CD4-positive, alpha-beta T cell (primary cell): Measurements from ENCODE around the gene ARHGEF33. TPM values are rescaled to one million over a fixed set of nuclear protein-coding genes. Genes with fewer than 3 reads are reported as not detected.

ENCODE experiments used
- ATAC-seq: fragments of 200-7000 bp; cut with Tn5 transposase; one replicate; pipeline ENCODE4 v1.10.0; 2022; ENCODE audit warnings: mild to moderate bottlenecking; ENCODE audit not compliant: poor library complexity
- CTCF ChIA-PET: fragments of 350-600 bp; sonication (Branson Sonifier 250); formaldehyde crosslinking; loops from one replicate; lab custom pipeline; 2021; ENCODE audit warnings: antibody characterized with exemption, inconsistent platforms; lab: Charles Lee
- POLR2A ChIA-PET: fragments of 350-600 bp; sonication (Branson Sonifier 250); formaldehyde crosslinking; loops from one replicate; lab custom pipeline; 2021; ENCODE audit warnings: antibody characterized with exemption, inconsistent platforms; lab: Charles Lee
- DNase-seq, 14 experiments: peaks; one replicate each; pipeline ENCODE4 v3.0.0-alpha.2; 2013 to 2020; ENCODE audit warnings: mixed read lengths in 2 of 14
- H3K27ac ChIP-seq, 2 donors: one replicate each; pipeline versions ENCODE4 v1.5.1 to v1.7.0; 2013; ENCODE audit warnings: low read length in 2 of 2, low read depth in 1 of 2, mild to moderate bottlenecking in 1 of 2
- H3K27me3 ChIP-seq, 2 experiments: 1 replicate in 1 of 2; 2 replicates in 1 of 2; pipeline versions ENCODE4 v1.6.1 to v1.7.0; 2013; ENCODE audit warnings: low read length in 2 of 2, control low read depth in 1 of 2, mild to moderate bottlenecking in 1 of 2, moderate library complexity in 1 of 2; ENCODE audit not compliant: insufficient read depth in 2 of 2, control insufficient read depth in 1 of 2
- H3K36me3 ChIP-seq: one replicate; pipeline ENCODE4 v1.6.1; 2013; ENCODE audit warnings: low read length, control low read depth; ENCODE audit not compliant: insufficient read depth
- H3K4me1 ChIP-seq: one replicate; pipeline ENCODE4 v1.6.1; 2013; ENCODE audit warnings: low read length, control low read depth; ENCODE audit not compliant: insufficient read depth
- H3K4me3 ChIP-seq: one replicate; pipeline ENCODE4 v1.5.1; 2013; ENCODE audit warnings: mild to moderate bottlenecking, low read length, moderate library complexity
- H3K9me3 ChIP-seq, 2 experiments: 1 replicate in 1 of 2; 2 replicates in 1 of 2; pipeline versions ENCODE4 v1.6.1 to v1.7.0; 2013; ENCODE audit warnings: low read length in 2 of 2, mild to moderate bottlenecking in 2 of 2, control low read depth in 1 of 2, moderate library complexity in 1 of 2; ENCODE audit not compliant: control insufficient read depth in 1 of 2, insufficient read depth in 1 of 2
- H3K27ac Mint-ChIP-seq: one replicate; pipeline ENCODE4 v1.8.0; 2020; ENCODE audit warnings: mixed read lengths
- H3K27me3 Mint-ChIP-seq: one replicate; pipeline ENCODE4 v1.8.0; 2021; ENCODE audit warnings: mixed read lengths
- H3K36me3 Mint-ChIP-seq: one replicate; pipeline ENCODE4 v1.8.0; 2021; ENCODE audit warnings: low read depth, mixed read lengths
- H3K4me1 Mint-ChIP-seq: one replicate; pipeline ENCODE4 v1.8.0; 2021; ENCODE audit warnings: low read depth, mixed read lengths
- H3K4me3 Mint-ChIP-seq: one replicate; pipeline ENCODE4 v1.8.0; 2020; ENCODE audit warnings: mild to moderate bottlenecking, mixed read lengths
- H3K9me3 Mint-ChIP-seq: one replicate; pipeline ENCODE4 v1.8.0; 2020; ENCODE audit warnings: mixed read lengths
- CTCF ChIP-seq: fragments of 200-600 bp; IDR thresholded peaks from one replicate; pipeline ENCODE4 v1.8.0; 2022; ENCODE audit warnings: antibody characterized with exemption, mild to moderate bottlenecking
- intact Hi-C, 2 experiments: fragments of 100-400 bp; cut with DNase I in 1 of 2; cut with micrococcal nuclease in 1 of 2; formaldehyde crosslinking; loops; one replicate each; pipeline versions ENCODE4 v1.15.1 to v1.9.0; 2023 to 2025; cut with DNase I, micrococcal nuclease
- total RNA-seq, 174 experiments: library from RNA in 2 of 174; stranded (reverse) in 2 of 174; gene quantifications; one replicate each; pipeline ENCODE4 v1.2.3 and lab custom pipeline; 2021 to 2026

ARHGEF33 gene
- total RNA-seq, 2 experiments from 2014 or later: not detected

GRCh38 chr2:38981003-38981669 is 91.5 kb downstream of the ARHGEF33 start:
- no peaks in the 10 kb centered on the region for H3K4me1 ChIP-seq
- no peak overlapping the region for H3K4me3 Mint-ChIP-seq

GRCh38 chr2:38981670-38982357 is 92.1 kb downstream of the ARHGEF33 start:
- no peaks in the 10 kb centered on the region for H3K4me1 ChIP-seq
- H3K4me3 ChIP-seq: no peak overlapping the region
- no peaks in the 10 kb centered on the region for H3K27me3 ChIP-seq
- H3K4me1 Mint-ChIP-seq: no peaks in the 10 kb centered on the region
- ATAC-seq (no peak), DNase-seq (no peak)
- H3K27me3 Mint-ChIP-seq: no peaks in the 10 kb centered on the region
- ChIA-PET CTCF (interaction anchor here (0.6 kb wide), 1 partner anchor 417 kb away, joined by 5 read pairs; no protein-coding TSS in a partner anchor), POLR2A (no interaction called here)
- H3K9me3 ChIP-seq: no peaks in the 10 kb centered on the region
- peaks cover 18% of the 10 kb centered on the region for H3K36me3 ChIP-seq
- no peak overlapping the region for H3K27ac Mint-ChIP-seq
- intact Hi-C loops: no loop called here
- no peak for TF ChIP-seq CTCF
- no peak overlapping the region for H3K4me3 Mint-ChIP-seq
- H3K27ac ChIP-seq: no peak overlapping the region
- H3K9me3 Mint-ChIP-seq: no peaks in the 10 kb centered on the region
- H3K36me3 Mint-ChIP-seq: peaks cover 25% of the 10 kb centered on the region

More at GRCh38 chr2:38981003-38981669, 91.5 kb downstream of the ARHGEF33 start:
- ATAC-seq: no peak
- no peak for DNase-seq
- ChIA-PET CTCF (no interaction called here), POLR2A (no interaction called here)
- Histone ChIP-seq H3K27ac (no peak overlapping the region), H3K9me3 (no peaks in the 10 kb centered on the region), H3K4me3 (no peak overlapping the region), H3K36me3 (peaks cover 15% of the 10 kb centered on the region), H3K27me3 (no peaks in the 10 kb centered on the region)
- Mint-ChIP-seq H3K27ac (no peak overlapping the region), H3K4me1 (no peaks in the 10 kb centered on the region), H3K27me3 (no peaks in the 10 kb centered on the region), H3K9me3 (no peaks in the 10 kb centered on the region), H3K36me3 (peaks cover 24% of the 10 kb centered on the region)
- intact Hi-C loops: no loop called here
- no peak for TF ChIP-seq CTCF

GRCh38 chr2:38982498-38982897 is 92.8 kb downstream of the ARHGEF33 start:
- ChIA-PET POLR2A (no interaction called here), CTCF (no interaction called here)
- TF ChIP-seq CTCF: no peak
- H3K27ac Mint-ChIP-seq: no peak overlapping the region
- no peaks in the 10 kb centered on the region for H3K9me3 Mint-ChIP-seq
- no peaks in the 10 kb centered on the region for H3K9me3 ChIP-seq
- H3K27me3 Mint-ChIP-seq: no peaks in the 10 kb centered on the region
- H3K4me1 Mint-ChIP-seq: no peaks in the 10 kb centered on the region
- H3K36me3 Mint-ChIP-seq: peaks cover 31% of the 10 kb centered on the region
- no peak for DNase-seq
- H3K27ac ChIP-seq: no peak overlapping the region
- H3K36me3 ChIP-seq: peaks cover 21% of the 10 kb centered on the region
- H3K27me3 ChIP-seq: no peaks in the 10 kb centered on the region
- ATAC-seq: no peak
- intact Hi-C loops: no loop called here
- no peaks in the 10 kb centered on the region for H3K4me1 ChIP-seq
- H3K4me3 ChIP-seq: no peak overlapping the region
- no peak overlapping the region for H3K4me3 Mint-ChIP-seq
